Measurements from ENCODE around the gene SDF4. TPM values are rescaled to one million over a fixed set of nuclear protein-coding genes. Genes with fewer than 3 reads are reported as not detected.

Gene SDF4
- total RNA-seq, 2 donors from 2014 or later: 235 to 273 TPM

- intact Hi-C loops (cut with DNase I, micrococcal nuclease): no loop called here
- ATAC-seq (no peak), DNase-seq (no peak)
These were observed 12.5 kb downstream of the SDF4 start for GRCh38 chr1:1219341-1219740.

GRCh38 chr1:1218524-1219200, 13.1 kb downstream of the SDF4 start:
- no peak for ATAC-seq
- no peak for DNase-seq
- intact Hi-C loops (cut with DNase I, micrococcal nuclease): no loop called here

GRCh38 chr1:1217621-1218523, 13.9 kb downstream of the SDF4 start:
- DNase-seq (no peak), ATAC-seq (peak; percentile 24)
- intact Hi-C loops (cut with DNase I, micrococcal nuclease): no loop called here

GRCh38 chr1:1216770-1217620, 14.8 kb downstream of the SDF4 start:
- intact Hi-C loops (cut with DNase I, micrococcal nuclease): no loop called here
- ATAC-seq (no peak), DNase-seq (no peak)

GRCh38 chr1:1215881-1216605, 15.8 kb downstream of the SDF4 start:
- intact Hi-C loops (cut with DNase I, micrococcal nuclease): no loop called here
- ATAC-seq (peak; percentile 8), DNase-seq (no peak)

- intact Hi-C loops (cut with DNase I, micrococcal nuclease): no loop called here
- DNase-seq (no peak), ATAC-seq (no peak)
These were observed 16.6 kb downstream of the SDF4 start for GRCh38 chr1:1215080-1215676.

- intact Hi-C loops (cut with DNase I, micrococcal nuclease): no loop called here
- ATAC-seq: peak; percentile 39
- no peak for DNase-seq
These were observed 18.2 kb downstream of the SDF4 start, which contains the start of gene TNFRSF4 for GRCh38 chr1:1213345-1214265. Gene TNFRSF4 (minus strand): TSS chr1:1214153. CDS start chr1:1214127, 26 bp downstream.

- DNase-seq: peak in 1 of 2 donors; percentile 60
- ATAC-seq: peak; percentile 16
- intact Hi-C loops (cut with DNase I, micrococcal nuclease): no loop called here
These were observed 18.9 kb downstream of the SDF4 start for GRCh38 chr1:1212780-1213344.

- ATAC-seq (no peak), DNase-seq (peak in 1 of 2 donors; percentile 4)
- intact Hi-C loops (cut with DNase I, micrococcal nuclease): no loop called here
These were observed 20.0 kb downstream of the SDF4 start for GRCh38 chr1:1211541-1212441.

- DNase-seq: peak; percentile 6 to 22
- no peak for ATAC-seq
- intact Hi-C loops (cut with DNase I, micrococcal nuclease): no loop called here
These were observed 20.9 kb downstream of the SDF4 start for GRCh38 chr1:1210726-1211540.

- no peak for ATAC-seq
- intact Hi-C loops (cut with DNase I, micrococcal nuclease): no loop called here
- DNase-seq: peak in 1 of 2 donors; percentile 45
These were observed 22.9 kb downstream of the SDF4 start for GRCh38 chr1:1208713-1209433.

GRCh38 chr1:1207571-1207892, 24.3 kb downstream of the SDF4 start:
- intact Hi-C loops (cut with DNase I, micrococcal nuclease): no loop called here
- ATAC-seq (no peak), DNase-seq (peak in 1 of 2 donors; percentile 9)

- no peak for ATAC-seq
These were observed 24.8 kb downstream of the SDF4 start for GRCh38 chr1:1206966-1207531.

GRCh38 chr1:1206376-1206965, 25.3 kb downstream of the SDF4 start, which contains the start of gene TNFRSF18:
Gene TNFRSF18 (minus strand): TSS chr1:1206592. CDS start chr1:1206571, 21 bp downstream.
- peak; percentile 55 to 64 for DNase-seq
- ATAC-seq: peak; percentile 52
- intact Hi-C loops (cut with DNase I, micrococcal nuclease): no loop called here

More at GRCh38 chr1:1206966-1207531, 24.8 kb downstream of the SDF4 start:
- DNase-seq: peak in 1 of 2 donors; percentile 16
- intact Hi-C loops (cut with DNase I, micrococcal nuclease): no loop called here
